Measurements from ENCODE around the gene DOCK8.

Gene DOCK8

GRCh38 chr9:346111-346571 lies 131.5 kb downstream of the DOCK8 start:
- no peak for DNase-seq (ENCODE audit: low read depth, low spot score)
- no peak overlapping the region for H3K4me3 ChIP-seq (ENCODE audit: low read length)

- DNase-seq (ENCODE audit: low read depth, low spot score): peak; percentile 31
- H3K4me3 ChIP-seq (ENCODE audit: low read length): no peak overlapping the region
Measured at GRCh38 chr9:347667-348292, 133.1 kb downstream of the DOCK8 start.

- DNase-seq (ENCODE audit: low read depth, low spot score): no peak
- H3K4me3 ChIP-seq (ENCODE audit: low read length): no peak overlapping the region
Measured at GRCh38 chr9:350384-350783, 135.7 kb downstream of the DOCK8 start.

- H3K4me3 ChIP-seq (ENCODE audit: low read length): no peak overlapping the region
- no peak for DNase-seq (ENCODE audit: low read depth, low spot score)
Measured at GRCh38 chr9:351916-352315, 137.3 kb downstream of the DOCK8 start.

GRCh38 chr9:353077-353476 lies 138.4 kb downstream of the DOCK8 start:
- DNase-seq (ENCODE audit: low read depth, low spot score): no peak
- no peak overlapping the region for H3K4me3 ChIP-seq (ENCODE audit: low read length)

GRCh38 chr9:354453-354852 lies 139.8 kb downstream of the DOCK8 start:
- no peak for DNase-seq (ENCODE audit: low read depth, low spot score)
- H3K4me3 ChIP-seq (ENCODE audit: low read length): no peak overlapping the region

- no peak for DNase-seq (ENCODE audit: low read depth, low spot score)
Measured at GRCh38 chr9:357560-357959, 142.9 kb downstream of the DOCK8 start.

GRCh38 chr9:362561-363273 lies 148.1 kb downstream of the DOCK8 start:
- DNase-seq (ENCODE audit: low read depth, low spot score): no peak
- no peak overlapping the region for H3K4me3 ChIP-seq (ENCODE audit: low read length)

More at GRCh38 chr9:357560-357959, 142.9 kb downstream of the DOCK8 start:
- H3K4me3 ChIP-seq (ENCODE audit: low read length): no peak overlapping the region

- no peak for DNase-seq (ENCODE audit: low read depth, low spot score)
- H3K4me3 ChIP-seq (ENCODE audit: low read length): no peak overlapping the region
Measured at GRCh38 chr9:363274-363612, 148.6 kb downstream of the DOCK8 start.

- no peak overlapping the region for H3K4me3 ChIP-seq (ENCODE audit: low read length)
- DNase-seq (ENCODE audit: low read depth, low spot score): no peak
Measured at GRCh38 chr9:365436-365835, 150.8 kb downstream of the DOCK8 start.

GRCh38 chr9:366620-367019 lies 152.0 kb downstream of the DOCK8 start:
- DNase-seq (ENCODE audit: low read depth, low spot score): no peak

GRCh38 chr9:370086-370485 lies 155.4 kb downstream of the DOCK8 start:
- H3K4me3 ChIP-seq (ENCODE audit: low read length): no peak overlapping the region
- no peak for DNase-seq (ENCODE audit: low read depth, low spot score)

More at GRCh38 chr9:366620-367019, 152.0 kb downstream of the DOCK8 start:
- H3K4me3 ChIP-seq (ENCODE audit: low read length): no peak overlapping the region

GRCh38 chr9:371349-371748 lies 156.7 kb downstream of the DOCK8 start:
- DNase-seq (ENCODE audit: low read depth, low spot score): no peak
- H3K4me3 ChIP-seq (ENCODE audit: low read length): no peak overlapping the region

GRCh38 chr9:372128-372527 lies 157.5 kb downstream of the DOCK8 start:
- no peak for DNase-seq (ENCODE audit: low read depth, low spot score)
- no peak overlapping the region for H3K4me3 ChIP-seq (ENCODE audit: low read length)

GRCh38 chr9:373759-374206 lies 159.1 kb downstream of the DOCK8 start:
- DNase-seq (ENCODE audit: low read depth, low spot score): no peak
- no peak overlapping the region for H3K4me3 ChIP-seq (ENCODE audit: low read length)

- DNase-seq (ENCODE audit: low read depth, low spot score): no peak
- no peak overlapping the region for H3K4me3 ChIP-seq (ENCODE audit: low read length)
Measured at GRCh38 chr9:374736-375135, 160.1 kb downstream of the DOCK8 start.

GRCh38 chr9:376115-376514 lies 161.4 kb downstream of the DOCK8 start:
- no peak overlapping the region for H3K4me3 ChIP-seq (ENCODE audit: low read length)
- DNase-seq (ENCODE audit: low read depth, low spot score): no peak

- DNase-seq (ENCODE audit: low read depth, low spot score): peak; percentile 41
- no peak overlapping the region for H3K4me3 ChIP-seq (ENCODE audit: low read length)
Measured at GRCh38 chr9:378263-378662, 163.6 kb downstream of the DOCK8 start.

- no peak for DNase-seq (ENCODE audit: low read depth, low spot score)
- H3K4me3 ChIP-seq (ENCODE audit: low read length): no peak overlapping the region
Measured at GRCh38 chr9:382383-382782, 167.7 kb downstream of the DOCK8 start.

- peak; percentile 47 for DNase-seq (ENCODE audit: low read depth, low spot score)
- no peak overlapping the region for H3K4me3 ChIP-seq (ENCODE audit: low read length)
Measured at GRCh38 chr9:385818-386398, 171.2 kb downstream of the DOCK8 start.
